Astrocyte (in vitro differentiated cells and primary cell): ENCODE results near the gene NUMA1.

ENCODE experiments used
- CTCF ChIP-seq: IDR thresholded peaks from 2 replicates; pipeline ENCODE4 v1.5.1; 2011; ENCODE audit warnings: low read depth, mild to moderate bottlenecking, inconsistent platforms, low read length, moderate library complexity; ENCODE audit not compliant: insufficient read depth
- EZH2 ChIP-seq: IDR thresholded peaks from 2 replicates; pipeline ENCODE4 v1.6.1; 2012; ENCODE audit warnings: mild to moderate bottlenecking, low read length, inconsistent platforms; ENCODE audit not compliant: insufficient read depth

GRCh38 chr11:72023335-72023734, 57.0 kb downstream of the NUMA1 start:
- TF ChIP-seq CTCF (no peak), EZH2 (no peak)
